RPMI8226 (cell line): ENCODE measurements around the gene S100A3.

Experiments
- DNase-seq: peaks from one replicate; pipeline ENCODE4 v3.0.0-alpha.2; 2015

S100A3 gene

DNA sequence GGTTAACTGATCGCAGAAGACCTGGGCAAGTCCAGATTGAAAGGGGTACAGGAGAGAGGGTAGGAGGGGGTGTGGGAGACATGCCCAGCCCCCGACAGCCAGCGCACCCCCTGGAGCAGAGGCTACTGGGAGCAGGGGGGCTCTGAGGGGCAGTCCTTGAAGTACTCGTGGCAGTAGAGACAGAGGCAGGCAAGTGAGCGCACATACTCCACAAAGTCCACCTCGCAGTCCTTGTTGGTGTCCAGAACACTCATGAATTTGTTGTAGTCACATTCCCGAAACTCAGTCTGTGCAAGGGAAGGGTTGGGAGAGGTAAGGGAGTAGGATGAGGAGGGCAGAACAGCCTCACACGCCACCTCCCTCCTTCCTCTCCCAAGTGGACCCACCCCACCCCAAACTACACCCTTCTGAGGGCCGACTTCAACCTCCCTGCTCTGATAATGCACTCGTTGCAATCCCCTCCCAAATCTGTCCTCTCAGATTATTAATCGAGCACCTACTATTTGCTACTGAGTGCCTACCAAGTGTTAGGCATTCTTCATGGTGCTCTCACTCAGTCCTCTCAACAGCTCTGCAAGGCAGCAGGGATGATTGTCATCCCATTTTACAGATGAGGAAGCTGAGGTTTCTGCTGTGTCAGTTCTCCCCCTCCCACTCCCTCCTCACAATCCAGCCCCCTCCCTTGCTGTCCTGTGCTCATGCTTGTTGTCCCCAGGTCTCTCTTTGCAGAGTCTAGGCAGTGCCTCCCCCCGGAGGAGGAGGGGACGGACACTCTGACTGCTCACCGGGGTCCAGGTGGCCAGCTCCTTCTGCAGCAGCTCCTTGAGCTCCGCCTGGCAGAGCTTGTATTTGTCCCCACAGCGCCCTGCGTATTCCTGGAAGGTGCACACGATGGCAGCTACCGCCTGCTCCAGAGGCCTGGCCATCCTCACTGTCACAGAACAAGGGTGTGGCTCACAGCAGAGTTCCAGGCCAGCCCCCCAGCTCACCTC, 1.2 kb downstream of the S100A3 start:
- peak; percentile 31 for DNase-seq

DNA sequence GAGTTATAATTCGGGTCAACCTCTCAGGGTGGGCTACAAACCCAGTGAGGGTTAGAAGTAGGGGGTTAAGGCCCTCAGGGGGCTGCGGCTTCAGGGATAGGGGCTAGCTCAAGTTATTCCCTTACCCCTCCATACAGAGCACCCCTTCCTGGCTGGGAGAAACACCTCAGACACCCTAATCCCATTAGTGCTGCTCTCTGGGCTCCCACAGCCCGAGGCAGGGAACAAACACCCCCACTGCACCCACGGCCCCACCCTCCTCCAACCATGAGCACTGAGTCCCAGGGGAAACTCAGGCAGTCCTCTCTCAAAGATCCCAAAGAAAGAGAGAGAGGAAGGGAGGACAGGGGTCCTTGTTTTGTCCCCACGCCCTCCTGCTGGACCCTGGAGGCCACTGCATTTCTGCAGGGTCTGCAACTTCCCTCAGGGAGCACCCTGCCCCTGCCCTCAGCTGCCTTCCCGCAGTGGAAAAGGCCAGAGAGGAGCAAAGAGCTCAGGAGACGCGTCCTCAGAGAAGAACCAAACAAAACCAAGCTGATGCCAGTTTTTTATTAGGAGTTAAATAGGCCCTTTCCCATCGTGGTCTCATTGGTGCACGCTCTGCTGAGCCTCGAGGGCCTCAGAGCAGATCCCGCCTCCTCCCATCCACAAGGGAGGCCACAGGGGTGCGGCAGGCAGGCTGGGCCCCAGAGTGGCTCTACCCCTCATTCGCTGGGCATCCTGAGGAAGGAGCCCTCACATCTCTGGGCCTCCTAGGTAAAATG, 2.1 kb downstream of the S100A3 start:
- DNase-seq: no peak

DNA sequence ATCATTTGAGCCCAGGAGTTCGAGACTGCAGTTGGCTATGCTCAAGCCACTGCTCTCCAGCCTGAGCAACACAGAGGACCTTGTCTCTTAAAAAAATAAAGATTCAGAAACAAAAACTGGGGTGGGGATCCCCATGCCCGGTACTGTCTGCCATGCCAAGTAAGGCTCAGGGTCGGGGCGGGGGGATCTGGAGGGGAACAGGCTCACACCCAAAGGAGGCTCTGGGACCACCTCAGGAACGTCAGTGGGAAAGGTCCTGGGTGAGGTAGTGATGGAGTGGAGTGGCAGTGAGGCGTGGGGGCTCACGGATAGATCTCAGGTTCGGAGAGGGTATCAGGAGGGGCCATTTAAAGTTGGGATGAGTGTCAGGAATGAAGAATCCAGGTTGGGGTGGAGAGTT, 2.7 kb downstream of the S100A3 start:
- DNase-seq: no peak

DNA sequence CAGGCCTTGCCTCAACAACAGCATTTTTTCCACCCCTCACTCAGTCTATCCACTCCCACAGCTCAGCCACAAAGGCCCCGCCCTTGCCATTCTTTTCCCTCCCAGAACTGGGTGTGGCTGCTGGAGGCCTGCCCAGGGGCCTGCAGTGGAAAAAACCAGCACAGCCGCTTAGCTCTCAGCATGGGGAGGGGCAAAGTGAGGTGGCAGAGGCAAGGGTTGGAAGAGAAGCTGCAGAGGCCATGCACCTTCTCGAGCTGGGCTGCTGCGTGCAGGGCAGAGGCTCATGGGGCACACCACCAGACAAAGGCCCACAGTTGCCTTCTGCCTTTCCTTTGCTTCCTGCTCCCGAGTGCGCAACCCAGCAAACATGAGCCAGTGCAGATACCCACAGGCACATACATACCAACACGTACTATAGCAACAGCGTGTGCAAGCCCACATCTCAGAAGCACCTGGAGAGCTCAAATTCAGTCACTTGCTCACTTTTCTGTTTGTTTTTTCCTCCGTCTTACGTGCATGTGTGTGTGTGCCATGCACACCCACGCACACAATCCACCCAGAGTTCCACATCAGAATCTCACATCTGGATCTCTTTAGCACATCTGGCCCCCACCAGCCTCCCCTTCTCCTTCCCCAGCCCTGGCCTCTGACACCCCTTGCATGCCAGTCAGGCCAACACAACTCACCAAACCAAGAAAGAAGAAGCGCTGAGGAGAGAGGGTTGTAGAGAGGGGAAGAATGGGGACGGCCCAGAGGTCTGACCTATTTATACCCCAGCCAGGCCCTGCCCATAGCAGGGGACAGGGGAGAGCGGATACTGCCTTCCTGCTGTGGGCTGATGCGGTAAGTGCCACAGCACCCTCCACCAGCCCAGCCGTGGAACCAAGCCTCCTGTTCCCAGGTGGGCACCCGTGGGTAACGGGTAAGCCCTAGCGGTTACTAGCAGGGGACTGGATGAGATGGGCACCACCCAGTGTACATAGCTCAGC, 3.7 kb downstream of the S100A3 start, which contains the start of gene S100A4:
TSS of gene S100A4 (minus strand) at position 740 of the 989 bp plus-strand sequence. CDS start 1,012 bp downstream, outside the sequence.
- DNase-seq: peak; percentile 99

DNA sequence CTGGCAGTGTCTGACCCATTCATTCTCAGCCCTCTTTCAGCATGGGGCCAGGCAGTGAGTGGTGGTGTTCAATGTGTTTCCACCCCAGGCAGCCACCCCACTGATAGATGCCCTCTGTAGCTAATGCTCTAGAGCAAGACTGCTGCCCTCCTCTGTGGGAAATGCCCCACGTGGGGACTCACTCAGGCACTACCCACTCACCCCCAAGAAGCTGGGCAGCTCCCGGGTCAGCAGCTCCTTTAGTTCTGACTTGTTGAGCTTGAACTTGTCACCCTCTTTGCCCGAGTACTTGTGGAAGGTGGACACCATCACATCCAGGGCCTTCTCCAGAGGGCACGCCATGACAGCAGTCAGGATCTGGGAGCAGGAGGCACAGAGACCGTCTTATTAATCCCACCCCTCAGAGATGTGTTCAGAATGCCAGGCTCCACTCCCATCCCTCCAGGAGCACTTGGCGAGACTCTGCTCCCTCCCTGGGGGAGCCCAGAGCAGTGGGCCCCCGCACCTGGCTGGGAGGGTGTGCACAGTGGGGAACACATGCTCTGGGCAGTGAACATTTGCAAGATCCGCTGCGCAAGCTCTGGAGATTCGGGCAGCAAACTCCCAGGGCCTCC, 4.5 kb downstream of the S100A3 start:
- DNase-seq: no peak

DNA sequence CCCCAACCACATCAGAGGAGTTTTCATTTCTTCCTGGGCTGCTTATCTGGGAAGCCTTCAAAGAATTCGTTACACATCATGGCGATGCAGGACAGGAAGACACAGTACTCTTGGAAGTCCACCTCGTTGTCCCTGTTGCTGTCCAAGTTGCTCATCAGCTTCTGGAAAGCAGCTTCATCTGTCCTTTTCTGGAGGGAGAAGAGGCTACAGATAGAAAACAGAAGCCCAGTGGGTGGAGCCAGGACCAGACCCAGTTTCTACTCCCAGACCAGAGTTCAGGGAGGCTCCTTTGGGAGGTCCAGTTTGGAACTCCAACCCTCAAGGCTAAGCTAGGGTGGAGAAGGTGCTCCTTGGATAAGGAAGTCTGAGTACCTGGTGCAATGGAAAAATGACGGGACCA, 5.3 kb downstream of the S100A3 start:
- DNase-seq: no peak

DNA sequence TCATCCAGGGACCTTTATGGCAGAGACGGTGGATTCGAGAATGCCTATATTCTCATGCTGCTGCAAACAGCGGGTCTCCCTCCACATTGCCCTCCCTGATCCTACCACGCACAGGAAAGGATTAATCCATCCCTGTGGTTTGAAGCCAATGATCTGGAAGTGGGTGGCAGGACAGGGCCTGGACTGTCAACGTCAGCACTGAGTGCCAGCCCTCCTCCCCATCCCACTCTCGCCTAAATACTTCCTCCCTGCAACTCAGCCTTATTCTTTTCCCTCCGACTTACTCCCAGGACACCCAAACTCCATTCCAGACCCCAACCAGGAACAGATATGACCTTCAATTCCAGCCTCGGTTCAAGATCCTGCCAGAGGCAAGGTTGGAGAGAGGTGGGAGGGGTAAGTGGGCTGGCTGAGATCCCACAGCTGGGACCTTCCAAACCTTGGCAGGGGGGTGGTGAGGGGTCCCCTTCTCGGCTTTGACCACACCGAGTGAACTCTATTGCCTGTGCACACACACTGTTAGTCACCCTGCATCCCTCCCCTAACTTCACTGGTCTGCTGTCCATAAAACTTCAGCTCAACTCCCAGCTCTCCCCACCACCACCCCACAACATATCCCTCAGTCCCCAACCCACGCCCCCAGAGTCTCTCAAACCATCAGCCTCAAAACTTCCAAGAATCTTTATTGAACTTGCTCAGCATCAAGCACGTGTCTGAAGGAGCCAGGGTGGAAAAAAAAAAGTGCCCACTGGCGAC, 5.9 kb downstream of the S100A3 start:
- no peak for DNase-seq

DNA sequence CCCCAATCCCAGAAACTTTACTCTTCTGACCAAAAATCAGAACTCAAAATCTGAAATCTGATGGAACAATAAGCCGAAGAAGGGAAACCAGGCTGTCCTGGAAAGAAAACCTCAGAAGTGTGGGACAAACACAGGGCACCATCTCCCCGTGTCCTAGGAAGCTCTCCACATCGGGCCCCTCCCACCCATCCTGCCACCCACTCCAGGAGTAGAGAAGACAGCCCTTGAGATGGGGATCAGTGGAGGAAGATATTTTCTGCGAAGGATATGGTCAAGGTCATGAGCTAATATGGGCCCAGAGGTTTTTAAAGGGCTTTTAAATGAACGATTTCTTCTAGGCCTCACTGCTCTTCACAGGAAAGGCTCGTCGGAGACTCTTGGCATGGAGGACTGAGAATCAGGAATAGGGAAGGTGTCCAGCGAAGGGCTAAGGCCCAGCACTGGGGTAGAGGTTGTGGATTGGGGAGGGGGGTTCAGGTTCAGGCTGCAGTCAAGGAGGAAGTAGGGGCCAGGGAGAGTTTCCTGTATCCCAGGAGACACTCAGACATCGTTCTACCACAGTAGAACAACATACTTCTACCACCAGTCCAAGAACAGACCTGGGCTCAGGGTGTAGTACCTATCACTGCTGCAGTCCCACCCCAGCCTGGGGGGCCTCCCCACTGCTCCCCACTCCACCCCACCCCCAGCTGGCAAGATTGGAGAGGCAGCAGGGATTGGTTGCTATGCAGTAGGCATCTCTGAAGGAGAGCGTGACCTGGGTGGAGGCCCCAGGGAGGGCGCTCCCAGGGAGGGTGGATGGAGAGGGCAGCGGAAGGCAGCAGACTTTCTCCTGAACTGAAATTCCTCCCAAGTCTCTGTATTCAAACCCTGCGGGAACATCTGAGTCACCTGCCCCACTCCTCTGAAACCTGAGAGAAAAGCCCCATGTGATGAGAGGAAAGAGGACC, 7.1 kb downstream of the S100A3 start:
- no peak for DNase-seq

DNA sequence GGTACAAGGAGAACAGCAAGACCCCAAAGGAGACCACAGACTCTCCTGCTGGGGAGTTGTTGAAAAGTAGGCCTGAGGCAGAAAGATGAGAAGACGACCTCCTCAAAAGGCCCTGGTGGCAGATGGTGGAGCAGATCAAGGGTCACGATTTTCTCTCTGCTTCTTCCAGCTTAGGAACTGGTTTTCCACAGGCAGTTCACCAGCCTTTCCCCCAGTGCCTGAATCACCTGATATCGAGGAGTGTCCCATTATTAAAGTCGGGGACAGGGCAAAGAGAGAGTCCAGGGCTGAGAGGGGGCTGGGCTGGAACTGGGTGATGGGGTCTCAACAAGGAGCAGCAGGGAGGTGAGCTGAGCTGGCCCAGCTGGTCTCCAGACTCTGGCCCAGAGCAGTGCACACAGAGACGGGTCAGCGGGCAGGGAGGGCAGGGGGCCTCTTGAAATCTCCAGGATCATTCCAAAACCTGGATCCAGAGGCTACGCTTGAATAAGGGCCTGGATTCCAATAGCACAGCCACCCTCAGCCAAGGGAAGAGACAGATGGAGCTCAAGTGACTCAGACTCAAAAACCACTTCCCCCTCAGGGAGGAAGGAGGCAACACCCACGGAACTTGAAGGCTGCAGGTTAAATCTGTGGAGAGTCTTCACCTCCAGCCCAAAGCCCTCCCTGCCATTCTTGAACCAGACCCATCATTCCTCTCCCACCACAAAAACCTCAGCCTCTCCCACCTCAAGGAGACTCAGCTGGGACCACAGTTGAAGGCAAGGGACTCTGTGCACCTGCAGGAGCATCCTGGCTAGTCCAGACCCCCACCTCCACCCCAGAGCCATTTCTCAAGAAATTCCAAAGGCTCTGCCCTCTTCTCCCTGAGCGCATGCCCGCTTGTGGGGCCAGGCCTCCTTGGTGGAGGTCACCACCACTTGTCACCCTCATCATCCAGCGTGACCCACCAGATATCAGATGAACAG, 8.4 kb downstream of the S100A3 start, which contains the start of gene S100A5:
TSS of gene S100A5 (minus strand) at position 541 of the 968 bp plus-strand sequence. CDS start 743 bp downstream, outside the sequence.
- peak; percentile 40 for DNase-seq

DNA sequence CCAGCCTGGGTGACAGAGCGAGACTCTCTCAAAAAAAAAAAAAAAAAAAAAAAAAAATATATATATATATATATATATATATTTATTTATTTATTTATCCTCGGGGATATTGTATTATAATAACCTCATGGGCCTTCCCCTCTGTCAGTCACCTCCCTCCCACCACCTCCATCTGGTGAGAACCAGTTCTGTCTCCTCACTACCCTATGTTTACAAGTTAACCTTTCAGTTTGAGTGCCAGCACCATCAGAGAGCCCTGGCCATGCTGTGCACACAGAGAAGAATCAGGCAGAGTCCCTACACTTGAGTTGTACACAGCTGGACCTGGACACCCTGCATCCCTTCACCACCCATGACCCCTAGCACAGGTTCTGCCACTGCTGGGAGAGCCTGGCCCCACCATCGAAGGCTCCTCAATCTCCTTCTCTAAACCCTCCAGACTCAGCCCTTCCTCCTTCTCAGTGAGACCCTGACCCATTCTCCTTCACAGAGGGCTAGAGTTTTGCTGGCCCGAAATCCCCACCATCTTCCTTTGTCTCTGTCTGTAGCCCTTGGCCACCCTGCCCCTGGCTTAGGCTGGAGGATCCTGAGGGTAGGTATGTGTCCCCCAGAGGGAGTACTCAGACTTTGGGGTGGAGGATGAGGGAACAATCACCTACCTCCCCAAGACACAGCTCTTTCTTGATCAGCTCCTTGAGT, 9.5 kb downstream of the S100A3 start:
- no peak for DNase-seq

DNA sequence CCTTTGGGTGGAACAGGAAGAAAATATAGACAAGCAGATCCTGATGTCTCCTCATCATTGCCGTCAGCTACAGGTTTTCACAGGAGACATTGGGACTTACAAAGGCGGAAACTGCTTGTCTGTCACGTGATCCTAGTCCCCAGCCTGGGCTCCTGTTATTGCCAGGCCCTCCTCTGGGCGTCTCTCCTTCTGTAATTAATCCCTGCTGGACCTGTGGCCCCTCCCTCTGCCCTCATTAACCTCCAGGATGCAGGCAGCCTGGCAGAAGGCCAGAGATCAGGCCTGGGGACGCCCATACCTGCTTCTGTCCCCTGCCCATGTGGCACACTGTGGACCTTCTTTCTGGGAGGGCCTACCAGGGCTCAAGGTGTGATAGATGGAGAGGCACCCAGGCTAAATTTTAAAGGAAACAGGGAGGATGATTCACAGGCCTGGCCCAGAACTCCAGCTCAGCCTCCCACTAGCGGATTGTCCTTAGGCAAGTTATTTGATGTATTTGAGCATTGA, 10.7 kb downstream of the S100A3 start:
- peak; percentile 85 for DNase-seq

DNA sequence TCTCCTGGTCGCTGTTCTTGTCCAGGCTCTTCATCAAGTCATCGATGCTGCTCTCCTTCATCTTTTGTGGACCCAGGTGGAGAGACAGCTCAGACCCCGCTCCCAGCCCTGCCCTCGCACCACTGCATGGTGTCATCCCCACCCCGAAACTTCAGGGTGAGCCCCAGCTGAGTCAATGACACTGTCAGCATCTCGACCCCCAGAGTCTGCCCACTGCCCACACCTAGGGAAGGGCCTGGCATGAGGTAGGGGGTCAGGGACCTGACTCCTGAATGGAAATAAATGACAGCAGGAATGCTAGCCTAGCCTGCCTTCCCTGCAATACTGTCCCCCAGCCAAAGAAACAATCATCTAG, 11.7 kb downstream of the S100A3 start:
- no peak for DNase-seq

DNA sequence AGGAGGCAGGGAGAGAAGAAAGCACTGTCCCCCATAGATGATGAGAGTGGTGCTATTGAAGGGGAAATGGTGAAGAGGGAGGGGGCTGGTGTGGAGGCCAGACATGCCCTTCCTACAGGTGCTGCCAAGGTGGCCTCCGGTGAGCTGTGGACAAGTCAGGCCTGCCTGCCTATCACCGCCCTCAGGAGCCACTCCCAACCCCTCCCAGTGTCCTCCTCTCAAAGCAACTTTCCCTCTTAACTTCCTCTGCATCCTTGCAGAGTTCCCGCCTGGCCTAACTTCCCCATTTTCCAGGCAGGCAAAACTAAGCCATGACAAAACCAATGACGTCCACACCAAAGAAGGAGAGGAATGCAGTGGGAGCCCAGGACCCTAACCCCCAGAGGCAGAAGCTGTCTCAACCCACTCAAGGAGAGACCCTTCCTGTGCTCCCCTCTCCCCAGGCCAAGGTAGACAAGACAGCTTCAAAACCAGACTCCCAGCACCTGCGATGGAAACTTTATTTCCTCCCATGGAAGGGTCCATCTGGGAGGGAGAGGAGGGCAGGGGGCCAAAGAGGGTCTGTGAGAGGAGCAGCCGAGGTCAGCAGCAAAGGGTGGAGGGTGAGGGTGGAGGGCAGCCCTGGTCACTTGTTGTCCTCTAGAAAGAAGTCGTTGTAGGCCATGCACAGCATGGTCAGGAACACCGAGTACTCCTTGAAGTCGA, 12.2 kb downstream of the S100A3 start:
- peak; percentile 13 for DNase-seq

DNA sequence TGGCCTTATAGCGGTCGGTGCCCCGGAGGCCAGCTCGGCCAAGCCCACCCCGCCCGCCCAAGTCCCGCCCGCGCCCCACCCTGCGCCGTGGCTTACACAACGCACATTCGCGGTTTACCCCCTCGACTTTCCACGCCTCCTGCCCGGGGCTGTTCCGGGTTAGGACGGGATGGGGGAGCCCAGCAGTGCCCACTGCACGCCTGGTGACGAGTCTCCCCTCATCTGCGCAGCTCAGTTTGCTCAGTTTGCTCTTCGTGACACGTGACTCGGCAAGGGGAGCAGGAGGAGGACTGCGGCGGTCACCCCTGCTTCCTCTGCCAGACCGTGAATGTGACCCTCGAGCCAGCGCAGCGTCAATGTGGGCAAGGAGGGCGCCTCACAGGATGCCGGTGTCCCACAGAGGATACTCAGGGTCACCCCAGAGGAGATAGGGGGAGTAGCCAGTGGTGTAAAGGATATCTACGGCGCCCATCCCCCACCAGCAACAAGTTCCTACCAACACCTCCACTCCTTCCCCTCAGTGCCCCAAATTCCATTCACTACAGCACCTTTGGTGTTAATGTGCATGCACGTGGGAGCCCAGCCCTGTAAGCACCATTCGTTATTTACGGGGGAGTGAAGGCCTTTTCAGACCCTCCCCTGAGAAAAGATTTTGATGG, 12.9 kb downstream of the S100A3 start:
- DNase-seq: peak; percentile 79

DNA sequence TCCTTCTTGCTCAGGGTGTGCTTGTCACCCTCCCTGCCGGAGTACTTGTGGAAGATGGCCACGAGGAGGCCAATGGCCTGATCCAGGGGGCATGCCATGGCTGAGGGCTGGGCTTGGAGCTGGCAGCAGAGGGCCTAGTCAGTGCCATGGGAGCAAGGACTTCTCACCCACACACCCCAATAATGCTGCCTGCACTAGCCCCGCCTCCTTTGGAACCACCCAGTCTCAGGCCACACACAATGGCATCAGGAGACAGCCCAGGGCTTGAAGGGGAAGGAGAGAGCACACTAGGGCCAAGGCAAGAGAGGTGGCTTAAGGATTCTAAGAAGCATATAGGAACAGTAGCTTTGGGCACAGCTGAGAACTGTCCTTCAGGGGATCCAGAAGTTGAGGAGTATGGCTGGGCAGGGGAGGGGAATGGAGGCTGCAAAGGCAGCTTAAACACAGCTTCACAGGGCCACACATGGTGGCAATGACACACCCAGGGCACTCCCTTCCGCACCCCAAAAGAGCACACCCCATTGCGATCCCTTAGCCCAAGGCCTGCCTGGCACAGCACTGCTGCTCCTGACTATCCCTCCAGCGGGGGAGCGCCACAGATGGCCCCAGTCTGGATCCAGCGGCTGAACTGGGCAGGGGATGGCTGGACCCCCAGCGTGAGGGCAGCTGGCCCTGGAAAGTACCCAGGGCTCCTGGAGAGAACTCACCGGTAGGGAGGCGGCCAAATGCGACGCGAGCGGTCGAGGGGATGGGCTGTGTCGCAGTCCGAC, 13.6 kb downstream of the S100A3 start, which contains the start of gene S100A6:
TSS of gene S100A6 (minus strand) at position 750 of the 770 bp plus-strand sequence. CDS start at position 98, 652 bp downstream.
- DNase-seq: peak; percentile 73

DNA sequence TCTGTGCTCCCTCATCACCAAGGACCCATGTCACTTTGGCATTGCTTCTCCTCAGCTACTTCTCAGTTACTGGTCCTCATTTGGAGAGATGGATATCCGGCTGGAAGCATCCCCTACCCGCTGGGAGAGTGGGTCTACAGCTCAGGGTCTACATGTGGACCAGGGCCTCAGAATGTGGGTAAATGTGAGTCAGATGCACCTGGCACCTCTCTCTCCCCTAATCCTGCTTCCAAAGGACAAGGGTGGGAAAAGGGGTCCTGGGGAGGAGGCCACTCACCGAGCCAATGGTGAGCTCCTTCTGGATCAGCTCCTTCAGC, 14.2 kb downstream of the S100A3 start:
- no peak for DNase-seq
